HG02642 (cell line): ENCODE data around the gene GGT1.
"Not testable (repeated sequence)": the region's sequence is repeated elsewhere in the genome, so short reads cannot be mapped to it uniquely, and the experiment has no call there.

ENCODE experiments used
- ATAC-seq: cut with Tn5 transposase; IDR thresholded peaks from one replicate; pipeline ENCODE4 v1.9.1; 2021; ENCODE audit warnings: mild to moderate bottlenecking; ENCODE audit not compliant: unreplicated experiment, poor library complexity

GGT1 gene

DNA sequence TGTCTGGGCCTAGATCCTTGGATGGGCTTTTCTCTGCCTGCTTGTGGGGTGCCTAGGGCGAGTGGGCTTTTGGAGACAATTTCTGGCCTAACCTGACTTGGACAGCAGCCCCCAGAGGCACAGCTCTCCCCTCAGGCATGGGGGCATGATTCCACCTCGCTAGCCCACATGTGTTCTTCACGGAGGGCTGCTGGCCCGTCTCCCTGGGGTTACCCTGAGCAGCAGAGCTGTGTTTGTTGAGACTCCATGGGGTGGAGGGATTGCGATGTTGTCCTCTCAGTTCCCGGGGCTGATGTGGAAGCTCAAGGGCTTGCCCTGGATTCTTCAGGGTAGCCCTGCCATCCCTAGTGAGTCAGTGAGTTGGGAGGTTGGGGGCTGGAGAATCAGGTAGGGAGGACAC lies 7.8 kb upstream of the GGT1 start:
- ATAC-seq: no peak

DNA sequence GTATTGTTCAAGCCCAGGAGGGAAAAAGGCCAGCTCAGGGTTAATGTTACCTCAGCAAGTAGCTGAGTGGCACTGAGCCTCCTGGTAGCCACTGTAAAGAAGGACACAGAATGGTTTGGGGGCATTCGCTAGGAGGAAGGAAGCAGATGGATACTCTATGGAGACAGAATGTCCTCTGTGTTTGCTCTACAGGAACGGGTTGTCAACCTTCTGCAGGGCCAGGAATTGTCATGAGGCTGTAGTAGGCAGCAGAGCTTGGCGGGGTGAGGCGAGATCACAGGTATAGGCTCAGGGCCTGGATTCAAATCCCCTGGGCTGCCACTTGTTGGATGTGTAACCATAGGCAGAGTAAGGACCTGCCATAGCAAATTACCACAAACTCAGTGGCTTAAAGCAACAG lies 7.1 kb upstream of the GGT1 start:
- no peak for ATAC-seq

- not testable (repeated sequence) for ATAC-seq
Measured at GRCh38 chr22:24597076-24597475, 5.9 kb upstream of the GGT1 start.

DNA sequence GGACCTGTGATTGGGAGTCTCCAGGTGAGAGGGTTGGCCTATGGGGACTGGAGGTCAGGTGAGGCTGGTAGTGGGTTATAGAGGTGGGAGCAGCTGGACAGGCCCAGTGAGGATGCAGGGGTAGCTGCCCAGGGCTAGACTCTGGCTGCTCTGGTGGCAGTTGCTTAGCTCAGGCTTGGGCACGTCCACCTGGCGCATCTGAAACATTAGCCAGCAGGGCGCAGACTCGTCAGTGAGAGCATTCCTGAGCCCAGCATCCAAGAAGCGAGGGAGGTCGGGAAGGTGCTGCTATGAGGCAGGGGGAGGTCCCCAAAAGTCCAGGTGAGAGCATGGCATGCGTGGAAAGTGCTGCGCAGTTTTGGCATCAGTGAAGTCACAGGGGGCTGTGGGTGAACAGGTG lies 3.5 kb upstream of the GGT1 start:
- ATAC-seq: no peak

DNA sequence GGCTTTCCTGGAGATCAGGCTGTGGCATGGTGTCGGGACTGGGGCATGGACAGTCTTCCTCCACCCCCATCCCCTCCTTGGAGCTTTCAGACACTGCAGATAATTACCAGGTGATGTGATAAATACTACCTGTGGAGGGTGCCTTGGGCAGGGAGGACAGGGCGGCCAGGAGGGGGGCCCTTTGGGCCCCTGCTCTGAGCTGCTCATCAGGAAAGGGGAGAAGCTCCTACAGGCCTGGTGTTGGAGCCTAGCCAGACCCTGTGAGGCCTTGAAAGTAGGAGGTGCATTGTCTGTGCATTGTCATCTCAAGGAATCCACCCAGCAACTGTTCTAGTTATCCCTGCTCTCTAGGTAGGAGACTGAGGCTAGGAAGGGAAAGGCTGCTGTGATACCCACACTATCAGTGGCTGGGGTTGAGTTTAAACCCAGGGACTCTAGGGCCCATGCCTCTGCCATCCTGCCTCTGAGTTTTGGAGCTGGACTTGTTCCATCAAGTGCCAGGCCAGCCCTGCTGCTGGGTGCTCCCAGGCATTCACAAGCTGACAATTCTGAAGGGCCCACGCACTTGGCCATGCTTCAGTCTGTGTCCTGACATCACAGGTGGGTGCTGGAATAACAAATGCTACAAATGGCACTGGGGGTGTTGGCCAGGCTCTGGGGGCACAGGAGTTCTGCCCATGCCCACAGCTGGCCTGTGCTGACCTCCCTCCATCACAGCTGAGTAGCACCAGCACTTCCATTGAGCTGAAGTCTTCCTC lies 2.9 kb upstream of the GGT1 start:
- ATAC-seq: not testable (repeated sequence)

- ATAC-seq: no peak
Measured at GRCh38 chr22:24601217-24602104, 1.5 kb upstream of the GGT1 start.

DNA sequence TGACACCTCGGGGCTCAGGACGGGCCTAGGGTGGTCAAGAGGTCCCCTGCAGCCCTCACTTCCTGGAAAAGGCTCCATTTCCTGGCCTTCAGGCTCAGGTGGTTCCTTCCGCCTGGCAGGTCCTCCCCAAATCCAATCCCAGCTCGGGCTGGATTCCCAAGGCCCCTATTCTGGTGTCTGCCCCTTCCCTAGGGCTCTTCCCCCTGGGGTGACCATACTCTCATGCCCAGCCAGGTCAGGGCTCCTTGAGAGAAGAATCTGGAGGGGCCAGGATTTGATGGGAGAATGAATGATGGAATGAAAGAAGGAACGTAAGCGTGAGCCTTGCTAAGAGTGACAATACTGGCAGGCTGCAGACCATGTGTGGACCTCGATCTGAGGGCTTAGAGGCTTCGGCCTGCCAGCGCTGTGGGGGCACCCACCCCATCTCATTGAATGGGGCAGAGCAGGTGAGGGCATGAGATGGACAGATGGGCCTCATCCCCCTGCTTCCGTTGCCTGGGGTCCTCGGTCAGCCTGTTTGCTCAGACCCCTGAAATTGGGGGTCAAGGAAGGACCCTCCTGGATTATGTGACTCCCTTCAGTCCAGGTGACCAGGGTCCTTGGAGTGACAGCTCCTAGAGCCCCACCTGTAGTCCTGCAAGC lies 766 bp upstream of the GGT1 start:
- not testable (repeated sequence) for ATAC-seq

DNA sequence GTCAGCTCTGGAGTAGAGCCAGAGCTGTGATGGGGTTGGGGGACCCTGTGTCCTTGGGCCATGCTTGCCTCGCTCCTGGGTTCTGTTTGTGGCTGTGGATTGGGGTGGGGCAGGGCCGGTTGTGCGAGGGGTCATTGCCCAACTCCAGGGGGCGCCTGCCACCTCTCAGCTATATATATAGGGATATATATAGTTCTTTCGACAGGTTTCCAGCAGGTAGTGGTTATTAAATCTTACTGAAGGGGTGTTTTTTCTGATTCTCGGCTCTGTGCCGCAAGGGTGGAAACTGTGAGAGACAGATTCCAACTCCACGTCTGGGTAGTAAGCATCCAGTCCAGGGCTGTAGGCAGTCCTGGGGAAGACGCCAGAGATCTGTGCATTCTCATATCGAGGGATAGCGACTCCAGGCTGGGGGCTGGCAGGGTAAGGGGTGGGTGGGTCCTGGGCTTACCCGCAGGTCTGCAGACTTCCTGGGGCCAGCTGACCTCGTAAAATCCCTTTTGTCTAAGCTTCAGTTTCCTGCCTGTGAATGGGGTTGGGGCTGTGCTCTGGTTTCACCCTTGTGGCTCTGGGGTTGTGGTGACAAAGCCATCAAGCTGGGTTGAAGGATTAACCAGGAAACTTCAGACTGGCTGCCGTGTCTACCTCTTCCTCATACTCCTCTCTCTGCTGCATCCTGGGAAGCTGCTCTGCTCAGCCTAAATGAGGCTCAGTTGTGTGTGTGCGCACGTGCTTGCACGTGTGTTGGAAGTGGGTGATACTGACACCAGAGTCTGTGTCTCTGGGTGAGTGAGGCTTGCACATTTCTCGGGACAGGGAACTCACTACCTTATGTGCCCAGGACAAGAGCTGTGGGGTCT lies 1.0 kb downstream of the GGT1 start:
- ATAC-seq: not testable (repeated sequence)

- not testable (repeated sequence) for ATAC-seq
Measured at GRCh38 chr22:24606340-24606739, 3.3 kb downstream of the GGT1 start.

DNA sequence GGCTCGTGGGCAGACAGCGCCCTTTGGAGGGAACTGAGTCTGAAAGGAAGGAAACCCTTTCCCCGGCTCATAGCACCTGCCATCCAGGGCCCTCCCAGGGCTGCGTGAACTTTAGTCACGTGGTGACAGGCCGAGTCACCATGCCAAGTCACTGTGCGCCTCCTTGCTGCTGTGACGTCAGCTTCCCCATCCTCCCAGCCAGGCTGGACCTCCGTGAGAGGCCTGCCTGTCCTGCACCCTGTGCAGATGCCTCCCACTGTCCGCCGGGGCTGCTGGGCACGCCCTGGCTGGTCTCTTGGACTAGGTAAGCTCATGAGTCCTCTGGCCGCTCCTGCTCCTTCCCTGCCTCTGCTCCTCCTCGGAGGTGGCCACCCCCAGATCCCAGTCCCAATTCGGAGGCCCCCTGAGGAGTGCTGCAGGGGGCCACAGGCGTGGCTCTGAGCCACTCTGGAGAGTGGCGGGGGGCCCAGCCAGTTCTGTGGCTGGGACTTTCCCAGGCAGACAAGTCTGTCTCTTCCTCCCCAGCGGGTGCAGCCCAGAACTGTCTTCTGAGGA lies 4.5 kb downstream of the GGT1 start:
- ATAC-seq: peak; percentile 66

GRCh38 chr22:24608327-24608726 lies 5.3 kb downstream of the GGT1 start:
- not testable (repeated sequence) for ATAC-seq

- ATAC-seq: not testable (repeated sequence)
Measured at GRCh38 chr22:24609888-24610287, 6.9 kb downstream of the GGT1 start.

GRCh38 chr22:24614794-24615193 lies 11.8 kb downstream of the GGT1 start:
- ATAC-seq: not testable (repeated sequence)

DNA sequence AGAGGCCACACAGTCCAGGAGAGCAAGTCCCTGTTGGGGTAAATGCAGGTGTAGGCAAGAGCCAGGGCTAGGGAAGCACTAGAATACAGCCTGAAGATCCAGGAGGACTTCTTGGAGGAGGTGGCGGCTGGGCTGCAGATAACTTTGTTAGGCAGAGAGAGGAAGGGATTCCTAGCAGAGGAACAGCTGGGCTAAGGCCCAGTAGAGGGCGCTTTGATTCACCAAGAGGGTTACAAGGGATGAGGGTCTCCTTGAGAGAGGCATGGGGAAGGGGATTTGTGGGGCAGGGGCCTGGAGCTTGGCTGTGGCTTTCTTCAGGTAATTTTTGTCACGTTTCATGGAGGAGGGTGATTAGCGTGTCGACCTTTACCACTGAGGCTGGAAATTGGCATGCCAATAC lies 18.3 kb downstream of the GGT1 start:
- ATAC-seq: not testable (repeated sequence)

DNA sequence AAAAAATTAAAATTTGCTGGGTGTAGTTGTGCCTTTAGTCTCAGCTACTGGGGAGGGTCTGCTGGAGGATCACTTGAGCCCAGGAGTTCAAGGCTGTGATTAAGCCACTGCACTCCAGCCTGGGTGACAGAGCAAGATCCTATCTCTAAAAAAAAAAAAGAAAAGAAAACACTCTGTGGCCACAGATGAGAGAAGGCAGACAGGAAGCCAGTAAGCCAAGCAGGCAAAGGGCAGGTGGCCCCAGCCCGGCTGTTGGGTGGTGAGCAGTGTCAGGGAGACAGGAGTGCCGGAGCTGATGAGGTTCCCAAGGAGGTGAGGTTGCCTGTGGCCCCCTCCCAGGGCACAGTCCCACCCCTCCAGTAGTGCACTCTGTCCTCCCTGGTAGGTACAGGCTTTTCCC lies 19.6 kb downstream of the GGT1 start:
- ATAC-seq: not testable (repeated sequence)

GRCh38 chr22:24627911-24628310 lies 24.9 kb downstream of the GGT1 start:
- ATAC-seq: not testable (repeated sequence)

- ATAC-seq: not testable (repeated sequence)
Measured at GRCh38 chr22:24629069-24629468, 26.1 kb downstream of the GGT1 start.

DNA sequence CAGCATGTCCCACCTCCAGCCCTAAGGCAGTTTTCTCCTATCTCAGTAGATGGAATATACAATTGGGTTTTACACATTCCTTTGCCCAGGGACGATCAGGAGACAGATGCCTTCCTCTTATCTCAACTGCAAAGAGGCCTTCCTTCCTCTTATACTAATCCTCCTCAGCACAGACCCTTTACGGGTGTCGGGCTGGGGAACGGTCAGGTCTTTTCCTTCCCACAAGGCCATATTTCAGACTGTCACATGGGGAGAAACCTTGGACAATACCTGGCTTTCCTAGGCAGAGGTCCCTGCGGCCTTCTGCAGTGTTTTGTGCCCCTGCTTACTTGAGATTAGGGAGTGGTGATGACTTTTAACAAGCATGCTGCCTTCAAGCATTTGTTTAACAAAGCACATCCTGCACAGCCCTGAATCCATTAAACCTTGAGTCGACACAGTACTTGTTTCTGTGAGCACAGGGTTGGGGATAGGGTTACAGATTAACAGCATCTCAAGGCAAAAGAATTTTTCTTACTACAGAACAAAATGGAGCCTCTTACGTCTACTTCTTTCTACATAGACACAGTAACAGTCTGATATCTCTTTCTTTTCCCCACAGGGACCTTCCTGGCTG lies 27.9 kb downstream of the GGT1 start:
- not testable (repeated sequence) for ATAC-seq

GRCh38 chr22:24631430-24632122 lies 28.6 kb downstream of the GGT1 start:
- ATAC-seq: not testable (repeated sequence)
